Measurements from ENCODE around the gene SELENOO.
"Not testable (repeated sequence)": the region's sequence is repeated elsewhere in the genome, so short reads cannot be mapped to it uniquely, and the experiment has no call there.

SELENOO gene

GRCh38 chr22:50200461-50201190, at the start of gene SELENOO:
Gene SELENOO, plus strand, starts transcription at chr22:50201011. Its CDS starts 26 bp downstream, at chr22:50201037.
- DNase-seq: peak; percentile 64 to 92

GRCh38 chr22:50151571-50152537, 49.0 kb upstream of the SELENOO start:
- DNase-seq: no peak

- no peak for DNase-seq
Observed at GRCh38 chr22:50153056-50153755, 47.6 kb upstream of the SELENOO start.

- DNase-seq: no peak
Observed at GRCh38 chr22:50153756-50154140, 47.1 kb upstream of the SELENOO start.

GRCh38 chr22:50157709-50158375, 43.0 kb upstream of the SELENOO start:
- DNase-seq: no peak

GRCh38 chr22:50160947-50161346, 39.9 kb upstream of the SELENOO start:
- no peak for DNase-seq

GRCh38 chr22:50161508-50162390, 39.1 kb upstream of the SELENOO start:
- DNase-seq: no peak

GRCh38 chr22:50162391-50162956, 38.3 kb upstream of the SELENOO start:
- no peak for DNase-seq

GRCh38 chr22:50165436-50166123, 35.2 kb upstream of the SELENOO start:
- DNase-seq: no peak

GRCh38 chr22:50167689-50168489, 32.9 kb upstream of the SELENOO start:
- DNase-seq: no peak

GRCh38 chr22:50168490-50169180, 32.2 kb upstream of the SELENOO start:
- not testable (repeated sequence) for DNase-seq

GRCh38 chr22:50169181-50169759, 31.5 kb upstream of the SELENOO start:
- DNase-seq: no peak

GRCh38 chr22:50169774-50170341, 31.0 kb upstream of the SELENOO start:
- no peak for DNase-seq

- no peak for DNase-seq
Observed at GRCh38 chr22:50170453-50171318, 30.1 kb upstream of the SELENOO start, which contains the start of gene PANX2. Gene PANX2, plus strand, starts transcription at chr22:50170731. Its CDS starts 0 bp downstream, at chr22:50170731.

- no peak for DNase-seq
Observed at GRCh38 chr22:50171319-50171964, 29.4 kb upstream of the SELENOO start.

GRCh38 chr22:50171965-50172421, 28.8 kb upstream of the SELENOO start:
- DNase-seq: no peak
